Measurements from ENCODE around the gene TNFRSF6B.

GRCh38 chr20:63707558-63708300 is 11.3 kb downstream of the TNFRSF6B start, which contains the start of the genes ARFRP1 and ZGPAT:
- TF ChIP-seq CTCF (IDR thresholded peaks at IDR 0.05; ENCODE audit: insufficient read depth, low read length) (no peak), POLR2AphosphoS5 (IDR thresholded peaks at IDR 0.05; ENCODE audit: low read depth) (peak; percentile 55), SPI1 (IDR thresholded peaks at IDR 0.05; ENCODE audit: borderline replicate concordance, low read depth) (peak; percentile 91)
